Activated CD8-positive, alpha-beta T cell treated with anti-CD3 and anti-CD28 coated beads, Interleukin-2, amount 10 ng/mL, durations not matched to agents 7 days and 5 days (primary cell): ENCODE data around the gene ERN2. TPM values are rescaled to one million over a fixed set of nuclear protein-coding genes. Genes with fewer than 3 reads are reported as not detected.
"Not testable (repeated sequence)": the region's sequence is repeated elsewhere in the genome, so short reads cannot be mapped to it uniquely, and the experiment has no call there.

Source experiments
- ATAC-seq: fragments of 150-1000 bp; cut with Tn5 transposase; one replicate; pipeline ENCODE4 v1.10.0; 2021; ENCODE audit warnings: moderate library complexity
- CTCF ChIA-PET: fragments of 350-600 bp; sonication (Branson Sonifier 250); formaldehyde crosslinking; loops from one replicate; lab custom pipeline; 2021; ENCODE audit warnings: antibody characterized with exemption; lab: Charles Lee
- POLR2A ChIA-PET: fragments of 350-600 bp; sonication (Branson Sonifier 250); formaldehyde crosslinking; loops from one replicate; lab custom pipeline; 2021; ENCODE audit warnings: antibody characterized with exemption; lab: Charles Lee
- DNase-seq: peaks from one replicate; pipeline ENCODE4 v3.0.0-alpha.2; 2020
- H3K27ac Mint-ChIP-seq: one replicate; pipeline ENCODE4 v1.8.0; 2021; ENCODE audit warnings: mild to moderate bottlenecking, mixed read lengths
- H3K27me3 Mint-ChIP-seq: one replicate; pipeline ENCODE4 v1.8.0; 2021; ENCODE audit warnings: low read depth, mixed read lengths
- H3K36me3 Mint-ChIP-seq: one replicate; pipeline ENCODE4 v1.8.0; 2021; ENCODE audit warnings: low read depth, mixed read lengths
- H3K4me1 Mint-ChIP-seq: one replicate; pipeline ENCODE4 v1.8.0; 2021; ENCODE audit warnings: low read depth, mixed read lengths
- H3K4me3 Mint-ChIP-seq: one replicate; pipeline ENCODE4 v1.8.0; 2021; ENCODE audit warnings: mild to moderate bottlenecking, mixed read lengths
- H3K9me3 Mint-ChIP-seq: one replicate; pipeline ENCODE4 v1.8.0; 2022; ENCODE audit warnings: mixed read lengths; ENCODE audit not compliant: insufficient read depth
- total RNA-seq, 2 experiments: library from RNA; stranded (reverse); gene quantifications; one replicate each; pipeline ENCODE4 v1.2.3, GENCODE V29; 2021

The ERN2 gene
- total RNA-seq: not detected

- ChIA-PET CTCF (no interaction called here), POLR2A (no interaction called here)
- Mint-ChIP-seq H3K9me3 (peaks cover 16% of the 10 kb centered on the region), H3K4me3 (no peak within 1 kb of the TSS), H3K36me3 (peaks cover 2% of the 10 kb centered on the region), H3K27ac (no peak within 1 kb of the TSS), H3K27me3 (peaks cover 39% of the 10 kb centered on the region), H3K4me1 (no peaks in the 10 kb centered on the region)
- no peak for ATAC-seq
- DNase-seq: no peak
These were observed at the start of gene ERN2 for GRCh38 chr16:23712976-23713375. Gene ERN2 (minus strand): TSS chr16:23713222. CDS start chr16:23713187, 35 bp downstream.

GRCh38 chr16:23757937-23758619 is 45.1 kb upstream of the ERN2 start:
- POLR2A ChIA-PET: no interaction called here
- peaks cover 49% of the 10 kb centered on the region for H3K27me3 Mint-ChIP-seq
- CTCF ChIA-PET: no interaction called here

GRCh38 chr16:23757116-23757515 is 44.1 kb upstream of the ERN2 start:
- Mint-ChIP-seq H3K36me3 (no peaks in the 10 kb centered on the region), H3K4me3 (no peak overlapping the region), H3K9me3 (no peaks in the 10 kb centered on the region), H3K27ac (no peak overlapping the region), H3K27me3 (peaks cover 57% of the 10 kb centered on the region), H3K4me1 (no peaks in the 10 kb centered on the region)
- CTCF ChIA-PET: no interaction called here
- ATAC-seq (no peak), DNase-seq (no peak)
- POLR2A ChIA-PET: no interaction called here

More at GRCh38 chr16:23757937-23758619, 45.1 kb upstream of the ERN2 start:
- DNase-seq (no peak), ATAC-seq (no peak)
- Mint-ChIP-seq H3K9me3 (no peaks in the 10 kb centered on the region), H3K27ac (no peak overlapping the region), H3K4me3 (no peak overlapping the region), H3K36me3 (no peaks in the 10 kb centered on the region), H3K4me1 (no peaks in the 10 kb centered on the region)

- Mint-ChIP-seq H3K36me3 (no peaks in the 10 kb centered on the region), H3K9me3 (no peaks in the 10 kb centered on the region), H3K4me3 (no peak overlapping the region), H3K27me3 (peaks cover 62% of the 10 kb centered on the region), H3K4me1 (no peaks in the 10 kb centered on the region), H3K27ac (no peak overlapping the region)
- no peak for ATAC-seq
- CTCF ChIA-PET: no interaction called here
- no peak for DNase-seq
- POLR2A ChIA-PET: no interaction called here
These were observed 42.4 kb upstream of the ERN2 start for GRCh38 chr16:23755484-23755809.

GRCh38 chr16:23754594-23755483 is 41.8 kb upstream of the ERN2 start, which contains the start of gene CHP2:
Gene CHP2 (plus strand): TSS chr16:23755026. CDS start chr16:23755050, 24 bp downstream.
- CTCF ChIA-PET: interaction anchor here (1.7 kb wide), 1 partner anchor 320 kb away, joined by 3 read pairs; no protein-coding TSS in a partner anchor
- Mint-ChIP-seq H3K27ac (no peak within 1 kb of the TSS), H3K4me1 (no peaks in the 10 kb centered on the region), H3K4me3 (no peak within 1 kb of the TSS), H3K36me3 (no peaks in the 10 kb centered on the region), H3K27me3 (peaks cover 59% of the 10 kb centered on the region), H3K9me3 (no peaks in the 10 kb centered on the region)
- DNase-seq: no peak
- ATAC-seq: no peak
- POLR2A ChIA-PET: no interaction called here

- Mint-ChIP-seq H3K36me3 (no peaks in the 10 kb centered on the region), H3K4me3 (no peak overlapping the region), H3K27me3 (peaks cover 57% of the 10 kb centered on the region), H3K27ac (no peak overlapping the region), H3K4me1 (no peaks in the 10 kb centered on the region), H3K9me3 (no peaks in the 10 kb centered on the region)
- ChIA-PET POLR2A (no interaction called here), CTCF (interaction anchor here (1.7 kb wide), 1 partner anchor 320 kb away, joined by 3 read pairs; no protein-coding TSS in a partner anchor)
- DNase-seq (no peak), ATAC-seq (no peak)
These were observed 41.0 kb upstream of the ERN2 start for GRCh38 chr16:23753908-23754593.

GRCh38 chr16:23751053-23751452 is 38.0 kb upstream of the ERN2 start:
- H3K27ac Mint-ChIP-seq, H3K4me1 Mint-ChIP-seq, ATAC-seq, H3K4me3 Mint-ChIP-seq, H3K36me3 Mint-ChIP-seq, DNase-seq, H3K9me3 Mint-ChIP-seq, POLR2A ChIA-PET: not testable (repeated sequence)
- CTCF ChIA-PET: interaction anchor here (0.6 kb wide), 1 partner anchor 22 kb away, joined by 3 read pairs; no protein-coding TSS in a partner anchor
- peaks cover 44% of the 10 kb centered on the region for H3K27me3 Mint-ChIP-seq

GRCh38 chr16:23748630-23749029 is 35.6 kb upstream of the ERN2 start:
- Mint-ChIP-seq H3K4me3 (no peak overlapping the region), H3K4me1 (no peaks in the 10 kb centered on the region), H3K9me3 (no peaks in the 10 kb centered on the region), H3K27me3 (peaks cover 31% of the 10 kb centered on the region), H3K27ac (no peak overlapping the region), H3K36me3 (no peaks in the 10 kb centered on the region)
- ChIA-PET CTCF (no interaction called here), POLR2A (no interaction called here)
- ATAC-seq: no peak
- DNase-seq: no peak

GRCh38 chr16:23745263-23745662 is 32.2 kb upstream of the ERN2 start:
- Mint-ChIP-seq H3K27me3 (peaks cover 33% of the 10 kb centered on the region), H3K27ac (no peak overlapping the region), H3K4me3 (no peak overlapping the region), H3K4me1 (no peaks in the 10 kb centered on the region), H3K9me3 (no peaks in the 10 kb centered on the region), H3K36me3 (no peaks in the 10 kb centered on the region)
- DNase-seq (no peak), ATAC-seq (no peak)
- ChIA-PET CTCF (no interaction called here), POLR2A (no interaction called here)

- CTCF ChIA-PET: no interaction called here
- Mint-ChIP-seq H3K36me3 (no peaks in the 10 kb centered on the region), H3K27ac (no peak overlapping the region), H3K27me3 (peaks cover 33% of the 10 kb centered on the region), H3K9me3 (no peaks in the 10 kb centered on the region), H3K4me3 (no peak overlapping the region), H3K4me1 (no peaks in the 10 kb centered on the region)
- DNase-seq (no peak), ATAC-seq (no peak)
- POLR2A ChIA-PET: no interaction called here
These were observed 29.7 kb upstream of the ERN2 start for GRCh38 chr16:23742766-23743165.

- H3K4me1 Mint-ChIP-seq: no peaks in the 10 kb centered on the region
- no peak overlapping the region for H3K4me3 Mint-ChIP-seq
- ATAC-seq (no peak), DNase-seq (no peak)
- no peak overlapping the region for H3K27ac Mint-ChIP-seq
- H3K36me3 Mint-ChIP-seq: no peaks in the 10 kb centered on the region
- CTCF ChIA-PET: no interaction called here
- H3K27me3 Mint-ChIP-seq: peaks cover 26% of the 10 kb centered on the region
- H3K9me3 Mint-ChIP-seq: no peaks in the 10 kb centered on the region
- POLR2A ChIA-PET: no interaction called here
These were observed 28.8 kb upstream of the ERN2 start for GRCh38 chr16:23741675-23742303.
